ENCODE results near the gene OLR1.

GRCh38 chr12:10113075-10113474 lies 58.9 kb downstream of the OLR1 start:
- TF ChIP-seq CTCF (IDR thresholded peaks at IDR 0.05) (no peak), POLR2A (IDR thresholded peaks at IDR 0.05) (no peak)
